Inflammatory macrophage treated with lipopolysaccharide for 4 hours (primary cell): Measurements from ENCODE around the gene GNS.
"Not testable (repeated sequence)": the region's sequence is repeated elsewhere in the genome, so short reads cannot be mapped to it uniquely, and the experiment has no call there.

Experiments
- DNase-seq: peaks from one replicate; pipeline ENCODE4 v3.0.0-alpha.2; 2020

The GNS gene

DNA sequence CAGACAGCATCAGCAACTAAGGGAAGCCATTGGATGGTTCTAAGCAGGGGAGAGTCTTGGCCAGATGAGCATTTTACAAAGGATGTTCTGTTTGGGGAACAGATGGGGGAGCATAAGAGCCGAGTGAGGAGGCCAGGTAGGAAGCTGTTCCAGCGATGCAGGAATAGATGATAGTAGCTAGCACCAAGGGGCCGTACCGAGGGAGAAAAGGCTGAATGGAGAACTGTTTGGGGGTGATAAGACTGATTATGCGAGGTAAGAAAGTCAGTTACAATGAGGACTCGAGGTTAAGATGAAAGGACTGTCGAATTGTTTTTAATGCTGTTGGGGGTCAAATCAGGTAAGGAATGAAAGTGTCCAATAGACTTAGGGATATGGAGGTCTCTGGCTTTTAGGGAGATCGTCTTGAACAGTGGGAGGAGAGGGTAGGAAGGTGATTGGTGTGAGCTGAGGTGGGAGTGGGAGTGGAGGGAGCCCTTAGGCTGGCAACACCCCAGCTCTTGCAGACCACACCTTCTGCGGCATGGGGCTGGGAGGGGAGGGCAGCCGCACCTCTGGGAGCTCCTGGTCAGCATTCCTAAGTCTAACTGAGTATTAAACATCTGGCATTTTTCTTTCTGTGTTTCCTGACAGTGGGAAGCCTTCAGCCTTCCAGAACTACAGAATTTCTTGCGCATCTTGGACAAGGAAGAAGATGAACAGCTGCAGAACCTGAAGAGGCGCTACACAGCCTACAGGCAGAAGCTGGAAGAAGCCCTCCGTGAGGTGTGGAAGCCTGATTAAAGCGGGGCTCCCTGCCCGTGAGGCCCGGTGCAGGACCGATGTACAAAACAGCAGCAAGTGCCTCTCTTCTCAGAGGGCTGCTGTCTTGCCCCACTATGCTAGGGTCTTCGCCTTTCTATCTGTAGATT, 64.8 kb downstream of the GNS start:
- DNase-seq = no peak

GRCh38 chr12:64691795-64692583, 67.2 kb downstream of the GNS start:
- DNase-seq = peak; percentile 31

- no peak for DNase-seq
These were observed 67.9 kb downstream of the GNS start for GRCh38 chr12:64691227-64691794.

DNA sequence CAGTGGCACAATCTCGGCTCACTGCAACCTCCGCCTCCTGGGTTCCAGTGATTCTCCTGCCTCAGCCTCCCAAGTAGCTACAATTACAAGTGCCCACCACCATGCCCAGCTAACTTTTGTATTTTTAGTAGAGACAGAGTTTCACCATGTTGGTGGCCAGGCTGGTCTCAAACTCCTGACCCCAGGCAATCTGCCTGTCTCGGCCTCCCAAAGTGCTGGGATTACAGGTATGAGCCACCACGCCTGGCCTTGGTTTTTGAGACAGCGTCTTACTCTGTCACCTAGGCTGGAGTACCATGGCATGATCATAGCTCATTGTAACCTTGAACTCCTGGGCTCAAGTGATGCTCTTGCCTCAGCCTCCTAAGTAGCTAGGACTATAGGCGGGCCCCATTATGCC, 69.0 kb downstream of the GNS start:
- DNase-seq = not testable (repeated sequence)

DNA sequence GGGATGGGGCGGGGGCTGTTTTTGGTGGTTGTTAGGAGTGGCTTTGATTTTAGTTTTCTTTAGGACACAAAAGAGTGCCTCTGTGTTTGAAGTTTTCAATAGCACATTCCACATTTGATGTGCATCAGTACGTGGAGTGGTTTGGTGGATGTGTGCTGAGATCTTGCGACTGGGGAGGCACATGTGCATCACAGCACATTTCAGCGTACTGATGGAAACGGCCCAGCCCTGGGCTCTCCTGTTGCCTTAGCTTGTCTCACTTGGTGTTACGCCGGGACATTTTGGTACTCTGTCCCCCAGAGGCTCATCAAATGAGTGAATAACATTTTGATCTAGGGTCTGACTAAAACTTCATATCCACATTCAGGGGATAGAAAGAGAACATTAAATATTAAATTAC, 70.5 kb downstream of the GNS start:
- no peak for DNase-seq

DNA sequence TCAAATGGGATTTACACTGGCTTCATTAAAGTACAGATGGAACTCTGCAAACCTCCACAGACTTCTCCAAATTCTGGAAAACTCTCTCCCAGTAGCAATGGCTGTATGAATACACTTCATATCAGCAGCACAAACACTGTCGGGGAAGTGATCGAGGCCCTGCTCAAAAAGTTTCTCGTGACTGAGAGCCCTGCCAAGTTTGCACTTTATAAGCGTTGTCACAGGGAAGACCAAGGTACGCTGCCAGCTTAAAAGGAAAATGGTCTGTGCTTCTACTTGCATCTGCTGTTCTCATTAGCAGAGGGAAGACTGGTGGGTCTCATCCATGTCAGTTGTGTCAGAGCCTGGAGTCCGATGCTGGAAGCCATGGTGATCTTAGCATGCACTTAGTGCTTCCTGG, 71.0 kb downstream of the GNS start:
- no peak for DNase-seq

- DNase-seq = no peak
These were observed 71.4 kb downstream of the GNS start for GRCh38 chr12:64687816-64688215.

- no peak for DNase-seq
These were observed 73.6 kb downstream of the GNS start for GRCh38 chr12:64685605-64686004.

- no peak for DNase-seq
These were observed 74.2 kb downstream of the GNS start for GRCh38 chr12:64685050-64685449.

DNA sequence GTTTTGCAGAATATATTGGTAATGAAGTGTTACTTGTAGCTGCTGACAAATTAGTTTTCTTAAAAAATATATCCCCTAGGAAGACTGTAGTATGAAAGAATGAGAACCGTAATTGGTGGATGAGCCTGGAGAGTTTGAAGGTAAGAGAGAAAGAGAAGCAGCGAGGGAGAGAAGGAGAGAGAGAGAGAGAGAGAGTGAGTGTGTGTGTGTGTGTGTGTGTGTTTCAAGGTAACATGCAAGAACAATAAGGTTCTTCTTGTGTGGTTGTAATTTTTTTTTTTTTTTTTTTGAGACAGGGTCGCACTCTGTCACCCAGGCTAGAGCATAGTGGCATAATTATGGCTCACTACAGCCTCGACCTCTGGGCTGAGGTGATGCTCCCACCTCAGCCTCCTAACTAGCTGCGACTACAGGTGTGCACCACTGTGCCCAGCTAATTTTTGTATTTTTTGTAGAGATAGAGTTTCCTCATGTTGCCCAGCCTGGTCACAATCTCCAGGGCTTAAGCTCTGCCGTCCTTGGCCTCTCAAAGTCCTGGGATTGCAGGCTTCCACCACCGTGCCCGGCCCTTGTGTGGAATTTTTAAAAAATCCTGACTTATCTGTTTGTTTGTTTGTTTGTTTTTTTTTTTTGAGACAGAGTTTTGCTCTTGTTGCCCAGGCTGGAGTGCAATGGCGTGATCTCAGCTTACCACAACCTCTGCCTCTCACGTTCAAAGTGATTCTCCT, 75.2 kb downstream of the GNS start:
- DNase-seq = no peak

DNA sequence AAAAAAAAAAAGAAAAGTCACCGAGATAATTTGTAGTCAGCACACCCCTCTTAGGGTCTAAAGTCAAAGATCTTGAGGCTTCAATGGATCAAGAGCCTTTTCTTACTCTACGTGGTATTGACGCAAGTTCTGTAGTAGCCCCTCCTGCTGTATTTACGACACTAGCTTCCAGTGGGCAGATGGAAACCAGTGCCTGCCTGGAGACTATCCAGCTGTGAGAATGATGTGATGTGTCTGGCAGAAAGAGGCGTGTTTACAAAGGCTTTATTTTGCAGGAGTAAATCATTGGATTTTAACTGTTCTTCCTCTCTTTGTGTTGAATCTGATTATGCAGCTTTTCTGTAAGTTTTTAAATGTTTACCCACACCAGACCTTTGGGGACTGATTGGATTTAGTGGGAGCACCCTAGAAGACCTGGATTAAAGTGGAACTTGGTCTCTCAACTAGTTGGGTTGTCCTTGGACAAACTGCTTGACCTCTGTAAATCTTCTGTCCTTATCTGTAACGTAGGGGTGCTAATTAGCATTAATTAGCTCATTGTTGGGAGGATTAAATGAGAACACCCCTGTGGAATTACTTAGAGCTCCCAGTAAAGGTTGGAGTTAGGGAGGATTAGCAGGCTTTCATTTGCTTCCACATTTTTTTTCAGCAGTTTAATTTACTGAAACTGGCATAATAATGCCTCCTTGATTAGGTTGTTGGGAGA, 76.5 kb downstream of the GNS start:
- peak; percentile 64 for DNase-seq

- no peak for DNase-seq
These were observed 77.8 kb downstream of the GNS start for GRCh38 chr12:64681200-64682052.

- DNase-seq = no peak
These were observed 79.0 kb downstream of the GNS start for GRCh38 chr12:64680235-64680634.

DNA sequence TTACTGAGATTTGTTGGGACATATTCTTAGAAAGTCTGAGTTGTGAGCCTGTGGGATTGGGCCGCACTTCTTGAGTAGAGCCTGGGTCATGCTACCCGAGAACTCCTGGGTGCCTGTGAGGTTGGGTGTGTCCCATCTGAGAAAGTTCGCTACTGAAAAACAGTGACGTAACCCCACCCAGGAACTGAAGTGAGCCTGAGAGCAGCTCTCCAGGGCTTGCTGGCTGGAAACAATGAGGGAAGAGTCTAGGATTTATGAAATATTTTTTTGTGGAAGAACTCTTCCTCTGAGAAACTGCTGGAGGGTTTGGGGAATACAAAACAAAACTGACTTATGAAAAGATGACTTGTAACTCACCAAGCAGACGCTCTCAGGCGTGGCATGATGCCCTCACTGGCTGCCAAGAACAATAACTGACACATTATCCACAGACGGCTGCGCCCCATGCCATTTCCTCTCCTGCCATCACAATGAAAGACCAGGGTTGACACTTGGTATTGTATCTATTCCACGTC, 79.7 kb downstream of the GNS start:
- DNase-seq = peak; percentile 77

- no peak for DNase-seq
These were observed 80.4 kb downstream of the GNS start for GRCh38 chr12:64678835-64679234.

DNA sequence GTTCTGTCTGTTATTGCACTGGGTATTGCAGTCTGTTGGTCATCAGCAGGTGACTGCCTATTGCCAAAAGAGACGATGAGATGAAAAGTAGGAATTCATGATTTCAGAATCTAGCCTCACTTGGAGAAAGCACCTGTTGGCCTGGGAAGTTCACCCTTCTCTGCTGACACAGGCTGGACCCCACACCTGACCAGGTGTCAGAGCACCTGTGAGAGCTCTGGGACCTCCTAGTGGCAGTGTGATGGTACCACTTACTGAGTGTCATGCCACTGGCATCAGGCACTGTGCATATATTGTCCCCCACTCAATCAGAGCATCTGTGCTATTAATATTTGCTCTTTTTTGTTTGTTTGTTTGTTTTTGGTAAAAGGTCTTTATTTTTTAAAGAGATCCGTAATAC, 81.0 kb downstream of the GNS start:
- DNase-seq = no peak

GRCh38 chr12:64675795-64676194, 83.4 kb downstream of the GNS start:
- DNase-seq = no peak

GRCh38 chr12:64674367-64674922, 84.8 kb downstream of the GNS start:
- DNase-seq = no peak

DNA sequence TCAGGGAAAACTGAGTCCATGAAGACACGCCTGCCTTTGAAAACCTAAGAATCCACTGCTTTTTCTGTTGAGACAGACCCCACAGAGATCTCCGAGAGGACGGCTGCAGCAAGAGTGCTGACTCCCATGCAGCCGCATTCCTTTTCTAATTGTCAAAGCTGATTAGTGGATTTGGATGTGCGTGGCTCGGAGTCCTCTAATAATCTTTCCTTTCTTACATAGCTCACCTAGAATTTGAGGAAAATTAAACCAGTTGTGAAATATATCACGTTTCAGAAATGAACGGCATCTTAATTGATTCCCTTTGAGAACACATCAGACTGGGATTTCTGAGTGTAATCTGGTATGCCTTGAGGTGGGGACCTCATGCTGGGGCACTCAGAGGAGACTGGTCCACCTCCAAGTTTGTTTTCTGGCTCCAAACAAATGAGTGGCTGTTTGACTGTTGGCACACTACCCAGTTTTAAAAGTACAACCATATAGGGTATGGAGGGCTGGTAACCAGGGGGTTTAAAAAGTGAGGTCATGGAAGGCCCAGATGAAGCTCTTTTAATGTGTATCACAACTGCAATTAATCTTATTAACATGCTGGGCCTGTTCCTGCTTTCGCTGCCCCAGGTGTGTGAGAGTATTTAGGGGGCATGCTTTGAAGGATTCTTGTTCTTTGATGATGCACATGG, 85.6 kb downstream of the GNS start:
- DNase-seq = no peak

DNA sequence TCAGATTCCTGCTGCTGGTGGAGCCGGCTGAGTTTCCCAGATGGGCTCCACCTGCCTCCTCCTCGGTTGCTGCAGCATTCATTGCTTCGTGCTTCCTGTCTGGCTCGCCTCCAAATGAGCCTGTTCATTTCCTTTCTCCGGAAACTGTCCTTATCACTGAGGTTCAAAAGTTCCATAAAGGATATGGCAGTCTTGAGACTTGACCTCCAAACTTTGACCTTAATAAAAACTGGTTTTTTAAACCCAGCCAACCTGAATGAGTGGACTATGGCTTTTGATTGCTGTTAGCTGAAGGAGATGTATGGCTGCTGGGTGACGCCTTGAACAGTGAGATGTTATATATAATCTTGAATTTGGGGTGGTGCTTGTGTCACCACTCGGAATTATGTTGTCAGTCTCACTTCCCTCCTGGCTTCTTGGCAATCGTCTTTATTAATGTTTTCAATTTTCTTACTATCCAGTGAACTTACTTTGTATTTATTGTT, 86.2 kb downstream of the GNS start:
- DNase-seq = peak; percentile 42
